ENCODE measurements around the gene ACTC1. TPM values are rescaled to one million over a fixed set of nuclear protein-coding genes. Genes with fewer than 3 reads are reported as not detected.
"Not testable (repeated sequence)": the region's sequence is repeated elsewhere in the genome, so short reads cannot be mapped to it uniquely, and the experiment has no call there.

ACTC1 gene
- total RNA-seq, 2 experiments from 2014 or later, result not detected

DNA sequence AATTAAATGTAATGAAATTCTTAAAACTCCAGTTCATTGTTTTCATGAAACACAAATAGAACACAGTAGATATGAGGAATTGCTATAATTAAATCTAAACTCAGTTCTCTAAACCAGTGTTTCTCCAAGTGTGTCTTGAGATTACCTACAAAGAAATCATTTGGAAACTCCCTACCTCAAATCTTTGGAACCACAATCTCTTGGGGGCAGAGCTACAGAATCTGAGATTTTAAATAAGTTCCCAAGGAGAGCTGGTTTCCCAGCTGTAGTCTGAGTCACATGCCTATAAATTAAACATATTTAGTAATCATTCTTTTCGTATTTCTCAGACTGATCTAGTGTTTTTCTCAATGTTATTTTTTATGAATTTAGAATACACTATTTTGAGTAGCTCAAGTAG lies 17.0 kb upstream of the ACTC1 start:
- Mint-ChIP-seq H3K36me3 (ENCODE audit: low read depth) (no peaks in the 10 kb centered on the region), H3K27ac (no peak overlapping the region)
- DNase-seq, result no peak

DNA sequence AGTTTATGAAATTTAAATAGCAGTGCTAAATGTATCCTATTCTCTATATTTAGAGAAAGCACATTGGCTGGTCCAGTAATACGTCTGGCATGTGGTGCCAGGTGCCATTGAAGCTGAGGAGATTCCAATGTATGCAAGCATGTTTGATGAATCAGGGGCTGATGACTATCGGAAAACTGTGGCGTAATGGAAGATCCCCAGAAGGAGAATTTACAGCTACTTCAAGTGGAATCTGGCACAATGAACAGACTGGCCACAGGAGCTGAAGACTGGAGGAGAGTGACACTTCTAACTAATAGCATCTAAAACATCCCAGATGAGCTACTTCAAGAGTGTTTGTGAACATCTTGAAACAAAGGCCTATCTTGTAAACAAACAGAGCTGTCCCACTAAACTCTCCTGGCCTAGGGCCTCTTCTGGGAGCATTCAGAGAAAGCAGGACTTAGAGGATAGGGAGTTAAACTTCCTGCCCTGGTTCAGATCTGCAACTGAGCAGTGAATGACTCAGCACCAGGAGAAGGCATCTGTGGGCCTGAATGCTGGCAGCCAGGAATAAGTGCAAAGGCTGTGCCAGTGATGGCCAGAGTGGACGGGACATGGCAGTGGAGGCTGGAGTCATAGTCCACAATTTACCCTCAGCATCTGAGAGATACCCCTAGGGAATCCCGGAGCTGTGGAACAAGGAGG lies 15.2 kb upstream of the ACTC1 start:
- H3K36me3 Mint-ChIP-seq (ENCODE audit: low read depth), result no peaks in the 10 kb centered on the region
- no peaks in the 10 kb centered on the region for H3K4me1 Mint-ChIP-seq (ENCODE audit: low read depth)
- no peak for DNase-seq
- H3K4me3 Mint-ChIP-seq, result no peak overlapping the region
- peaks cover 27% of the 10 kb centered on the region for H3K27me3 Mint-ChIP-seq (ENCODE audit: low read depth)
- no peak overlapping the region for H3K27ac Mint-ChIP-seq
- H3K9me3 Mint-ChIP-seq, result peaks cover 5% of the 10 kb centered on the region
- CTCF ChIA-PET, result no interaction called here
- intact Hi-C loops (cut with micrococcal nuclease), result no loop called here

More for the DNA sequence above, 17.0 kb upstream of the ACTC1 start:
- Mint-ChIP-seq H3K4me3 (no peak overlapping the region), H3K9me3 (no peaks in the 10 kb centered on the region), H3K27me3 (ENCODE audit: low read depth) (peaks cover 21% of the 10 kb centered on the region), H3K4me1 (ENCODE audit: low read depth) (no peaks in the 10 kb centered on the region)
- CTCF ChIA-PET, result no interaction called here
- intact Hi-C loops (cut with micrococcal nuclease), result no loop called here

DNA sequence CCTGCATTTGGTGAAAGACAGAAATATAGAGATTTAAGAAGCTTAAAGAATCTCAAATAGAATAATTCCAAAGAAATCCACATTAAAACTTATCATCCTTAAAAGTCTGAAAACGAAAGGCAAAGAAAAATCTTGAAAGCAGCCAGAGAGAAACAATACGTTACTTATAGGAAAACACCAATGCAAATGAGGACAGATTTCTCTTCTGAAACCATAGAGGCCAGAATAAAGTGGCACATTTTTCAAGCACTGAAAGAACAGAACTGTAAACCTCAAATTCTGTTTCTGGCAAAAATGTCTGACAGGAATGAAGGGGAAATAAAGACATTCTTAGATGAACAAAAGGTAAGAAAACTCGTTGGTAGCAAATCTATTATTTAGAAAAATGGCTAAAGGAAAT lies 13.8 kb upstream of the ACTC1 start:
- Mint-ChIP-seq H3K27ac (no peak overlapping the region), H3K36me3 (ENCODE audit: low read depth) (no peaks in the 10 kb centered on the region), H3K27me3 (ENCODE audit: low read depth) (peaks cover 30% of the 10 kb centered on the region), H3K4me3 (no peak overlapping the region), H3K4me1 (ENCODE audit: low read depth) (no peaks in the 10 kb centered on the region), H3K9me3 (peaks cover 5% of the 10 kb centered on the region)
- intact Hi-C loops (cut with micrococcal nuclease), result no loop called here
- CTCF ChIA-PET, result no interaction called here
- no peak for DNase-seq

DNA sequence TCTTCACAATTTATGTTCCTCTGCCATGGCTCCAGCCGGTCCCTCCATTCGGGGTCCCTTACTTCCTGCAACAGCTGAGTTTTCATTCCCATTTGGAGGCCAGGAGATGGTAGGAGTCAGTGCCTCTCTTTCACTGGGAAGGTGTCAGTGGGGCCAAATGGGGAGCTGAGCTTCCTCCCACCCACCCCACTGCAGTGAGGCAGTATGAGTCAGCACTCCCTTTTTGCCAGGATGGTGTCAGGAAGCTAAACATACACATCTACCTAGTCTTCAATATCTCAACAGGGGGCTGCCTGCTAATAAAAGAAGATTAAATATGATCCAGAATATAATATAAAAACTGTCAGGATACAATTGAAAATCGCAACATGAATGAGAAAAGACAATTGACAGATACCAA lies 12.7 kb upstream of the ACTC1 start:
- no peak for DNase-seq
- Mint-ChIP-seq H3K27ac (no peak overlapping the region), H3K27me3 (ENCODE audit: low read depth) (peaks cover 32% of the 10 kb centered on the region), H3K9me3 (peaks cover 5% of the 10 kb centered on the region), H3K4me1 (ENCODE audit: low read depth) (no peaks in the 10 kb centered on the region), H3K4me3 (no peak overlapping the region), H3K36me3 (ENCODE audit: low read depth) (no peaks in the 10 kb centered on the region)
- intact Hi-C loops (cut with micrococcal nuclease), result no loop called here
- CTCF ChIA-PET, result no interaction called here

DNA sequence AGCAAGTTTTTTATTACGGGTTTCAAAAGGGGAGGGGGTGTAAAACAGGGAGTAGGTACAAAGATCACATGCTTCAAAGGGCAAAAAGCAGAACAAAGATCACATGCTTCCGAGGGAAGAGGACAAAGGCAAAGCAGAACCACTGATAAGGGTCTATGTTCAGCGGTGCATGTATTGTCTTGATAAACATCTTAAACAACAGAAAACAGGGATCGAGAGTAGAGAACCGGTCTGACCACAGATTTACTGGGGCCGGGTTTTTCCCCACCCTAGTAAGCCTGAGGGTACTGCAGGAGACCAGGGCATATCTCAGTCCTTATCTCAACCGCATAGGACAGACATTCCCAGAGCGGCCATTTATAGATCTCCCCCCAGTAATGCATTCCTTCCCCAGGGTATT lies 11.9 kb upstream of the ACTC1 start:
- H3K4me1 Mint-ChIP-seq (ENCODE audit: low read depth); H3K9me3 Mint-ChIP-seq; H3K4me3 Mint-ChIP-seq; H3K36me3 Mint-ChIP-seq (ENCODE audit: low read depth); DNase-seq; intact Hi-C loops (cut with micrococcal nuclease); H3K27ac Mint-ChIP-seq: not testable (repeated sequence)
- CTCF ChIA-PET, result interaction anchor here (1.0 kb wide), 1 partner anchor 697 kb away, joined by 3 read pairs; no protein-coding TSS in a partner anchor
- H3K27me3 Mint-ChIP-seq (ENCODE audit: low read depth), result peaks cover 30% of the 10 kb centered on the region

DNA sequence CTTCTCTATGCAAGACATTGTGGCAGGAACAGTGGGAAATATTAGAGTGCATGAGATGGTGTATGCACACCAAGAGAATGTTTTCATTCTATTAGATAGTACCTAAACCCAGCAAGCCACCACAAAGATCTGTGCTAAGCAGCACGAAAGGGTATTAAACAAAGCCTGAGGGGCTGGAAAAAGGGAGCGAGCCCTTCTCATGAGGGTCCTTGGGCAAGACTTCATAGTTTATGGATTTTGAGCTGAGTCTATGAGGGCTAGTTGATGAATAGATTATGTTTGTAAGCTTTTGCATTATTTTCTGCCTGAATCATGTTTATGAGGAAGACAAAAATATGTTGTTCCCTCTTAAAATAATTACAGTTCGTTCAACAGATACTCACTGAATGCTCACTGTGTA lies 9.4 kb upstream of the ACTC1 start:
- H3K27ac Mint-ChIP-seq, result no peak overlapping the region
- CTCF ChIA-PET, result no interaction called here
- no peak overlapping the region for H3K4me3 Mint-ChIP-seq
- DNase-seq, result no peak
- intact Hi-C loops (cut with micrococcal nuclease), result no loop called here
- H3K4me1 Mint-ChIP-seq (ENCODE audit: low read depth), result no peaks in the 10 kb centered on the region
- H3K27me3 Mint-ChIP-seq (ENCODE audit: low read depth), result peaks cover 21% of the 10 kb centered on the region
- no peaks in the 10 kb centered on the region for H3K36me3 Mint-ChIP-seq (ENCODE audit: low read depth)
- peaks cover 5% of the 10 kb centered on the region for H3K9me3 Mint-ChIP-seq

DNA sequence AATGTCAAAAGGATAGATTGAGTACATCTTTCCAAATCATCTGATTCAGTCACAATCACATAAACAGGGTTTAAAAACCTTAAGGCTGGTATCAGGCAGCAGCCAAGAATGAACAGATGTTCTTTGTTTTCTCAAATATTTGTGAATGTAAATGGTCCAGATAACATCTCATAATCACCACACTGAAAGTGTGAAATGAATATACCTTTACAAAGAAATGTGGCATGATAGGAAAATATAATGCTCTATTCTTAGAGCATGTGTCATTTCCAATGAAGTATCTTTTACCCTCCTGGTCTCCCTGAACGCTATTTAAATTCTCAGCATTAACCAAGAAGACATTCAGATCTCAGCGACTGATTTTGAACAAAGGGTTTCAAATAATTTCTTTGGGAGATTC lies 8.8 kb upstream of the ACTC1 start:
- no peaks in the 10 kb centered on the region for H3K4me1 Mint-ChIP-seq (ENCODE audit: low read depth)
- H3K27me3 Mint-ChIP-seq (ENCODE audit: low read depth), result peaks cover 23% of the 10 kb centered on the region
- DNase-seq, result no peak
- no peak overlapping the region for H3K27ac Mint-ChIP-seq
- intact Hi-C loops (cut with micrococcal nuclease), result no loop called here
- CTCF ChIA-PET, result no interaction called here
- H3K36me3 Mint-ChIP-seq (ENCODE audit: low read depth), result no peaks in the 10 kb centered on the region
- H3K4me3 Mint-ChIP-seq, result no peak overlapping the region
- H3K9me3 Mint-ChIP-seq, result peaks cover 5% of the 10 kb centered on the region

DNA sequence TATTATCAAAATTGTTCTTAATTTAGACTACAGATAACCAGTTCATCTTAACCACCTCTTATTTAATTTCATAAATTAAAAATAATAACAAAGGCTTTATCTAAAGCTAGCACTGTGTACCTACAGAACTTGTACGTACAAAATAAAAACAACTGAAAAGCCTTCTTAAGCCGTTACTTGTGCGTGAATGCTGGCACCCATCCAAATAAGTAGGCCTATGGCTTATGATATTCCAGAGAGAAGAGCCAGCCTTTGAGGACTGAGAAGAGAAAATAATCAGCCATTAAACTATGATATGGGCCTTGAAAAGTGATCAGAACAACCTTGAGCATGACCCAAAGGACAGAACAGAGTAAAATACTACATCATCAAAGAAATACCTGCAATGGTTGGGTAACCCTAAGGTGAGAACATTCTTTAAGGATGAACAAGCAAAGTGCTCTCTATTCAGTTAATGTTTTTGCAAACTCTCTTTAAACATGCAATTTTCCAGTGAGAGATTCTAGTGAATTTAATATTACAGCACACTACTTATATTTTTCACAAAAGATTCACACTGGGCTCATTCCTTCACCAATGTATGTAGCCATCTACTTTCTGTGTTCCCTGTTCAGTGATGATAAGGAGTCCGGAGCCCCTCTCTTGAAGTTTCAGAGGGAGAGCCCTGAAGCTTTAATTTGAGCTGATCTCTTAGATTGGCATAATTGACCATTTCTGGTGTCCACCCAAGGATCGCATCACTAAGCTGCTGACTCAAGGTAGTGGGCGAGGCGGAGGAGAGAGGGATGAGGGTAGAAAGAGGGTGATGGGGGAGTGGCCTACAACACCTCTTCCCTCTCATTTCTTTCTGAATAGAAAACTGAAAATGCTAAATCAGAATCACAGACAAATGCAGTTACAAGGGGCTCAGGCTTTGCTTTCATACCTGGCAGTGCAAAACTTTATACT lies 7.7 kb upstream of the ACTC1 start:
- no peak overlapping the region for H3K4me3 Mint-ChIP-seq
- no peaks in the 10 kb centered on the region for H3K36me3 Mint-ChIP-seq (ENCODE audit: low read depth)
- intact Hi-C loops (cut with micrococcal nuclease), result no loop called here
- no peaks in the 10 kb centered on the region for H3K4me1 Mint-ChIP-seq (ENCODE audit: low read depth)
- peaks cover 5% of the 10 kb centered on the region for H3K9me3 Mint-ChIP-seq
- H3K27ac Mint-ChIP-seq, result no peak overlapping the region
- peaks cover 27% of the 10 kb centered on the region for H3K27me3 Mint-ChIP-seq (ENCODE audit: low read depth)
- DNase-seq, result no peak
- CTCF ChIA-PET, result no interaction called here

DNA sequence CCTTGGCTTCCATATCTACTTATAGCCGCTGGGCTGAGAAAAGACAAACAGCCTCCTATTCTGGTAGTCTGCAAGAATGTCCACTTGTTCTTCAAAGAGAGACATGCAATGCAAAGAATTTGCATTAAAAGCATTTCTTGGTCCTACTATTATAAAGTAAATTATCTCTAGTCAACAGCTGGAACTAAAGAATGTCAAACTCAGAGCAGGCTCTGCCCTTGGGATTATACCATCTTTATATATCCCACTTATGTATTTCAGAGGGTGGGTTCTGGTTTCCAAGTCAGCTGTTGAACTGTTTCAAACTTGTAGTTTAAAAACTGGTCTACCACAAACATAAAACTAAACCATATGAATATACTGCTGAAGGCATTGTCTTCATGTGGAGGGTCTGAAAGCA lies 7.0 kb upstream of the ACTC1 start:
- H3K4me3 Mint-ChIP-seq, result no peak overlapping the region
- DNase-seq, result no peak
- no peaks in the 10 kb centered on the region for H3K36me3 Mint-ChIP-seq (ENCODE audit: low read depth)
- intact Hi-C loops (cut with micrococcal nuclease), result no loop called here
- peaks cover 30% of the 10 kb centered on the region for H3K27me3 Mint-ChIP-seq (ENCODE audit: low read depth)
- no peaks in the 10 kb centered on the region for H3K4me1 Mint-ChIP-seq (ENCODE audit: low read depth)
- no peak overlapping the region for H3K27ac Mint-ChIP-seq
- peaks cover 5% of the 10 kb centered on the region for H3K9me3 Mint-ChIP-seq
- CTCF ChIA-PET, result no interaction called here

DNA sequence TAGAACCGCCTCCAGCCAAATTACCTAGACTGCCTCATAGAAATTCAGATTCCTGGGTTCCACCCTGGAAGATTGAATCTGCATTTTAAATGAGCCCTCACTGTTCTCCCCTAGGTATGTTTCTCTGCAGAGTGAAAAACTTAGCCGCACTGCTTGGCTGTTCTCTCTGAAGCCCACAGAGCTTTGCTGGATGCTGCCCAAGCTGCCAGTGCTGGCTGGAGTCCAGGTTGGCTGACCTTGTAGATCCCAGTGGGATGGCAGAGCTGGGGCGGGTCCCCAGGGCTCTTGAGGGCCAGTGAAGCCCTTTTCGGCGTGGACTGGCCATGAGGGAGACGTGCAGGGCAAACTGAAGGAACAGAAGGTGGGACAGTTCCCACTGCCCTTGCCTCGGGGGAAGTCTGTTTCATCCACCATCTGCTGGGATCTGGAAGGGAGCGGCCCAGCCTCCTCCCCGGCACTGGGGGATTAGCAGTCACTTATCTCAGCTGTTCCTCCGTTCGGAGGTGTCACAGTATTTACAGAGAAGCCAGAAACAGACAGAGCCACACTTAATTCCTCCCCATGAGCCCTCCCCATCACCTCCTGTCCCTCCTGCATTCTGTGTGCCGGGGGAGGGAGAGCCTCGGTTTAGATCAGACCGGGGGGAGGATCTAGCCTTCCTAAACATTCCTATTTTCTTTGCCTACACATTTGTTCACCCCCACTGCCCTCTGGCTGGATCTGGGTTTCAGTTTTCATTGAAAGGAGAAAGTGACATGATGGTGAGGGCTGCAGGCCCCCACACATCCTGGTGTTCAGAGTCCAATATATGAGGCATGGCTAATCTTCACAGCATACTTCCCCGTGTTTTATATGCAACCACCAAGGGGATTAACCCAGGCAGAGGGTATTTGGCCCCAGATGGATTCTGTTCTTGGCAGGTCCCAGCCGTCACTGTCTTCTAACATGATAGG lies 4.1 kb upstream of the ACTC1 start:
- Mint-ChIP-seq H3K9me3 (no peaks in the 10 kb centered on the region), H3K4me3 (no peak overlapping the region), H3K4me1 (ENCODE audit: low read depth) (peaks cover 2% of the 10 kb centered on the region), H3K36me3 (ENCODE audit: low read depth) (no peaks in the 10 kb centered on the region), H3K27ac (no peak overlapping the region), H3K27me3 (ENCODE audit: low read depth) (peaks cover 46% of the 10 kb centered on the region)
- CTCF ChIA-PET, result no interaction called here
- intact Hi-C loops (cut with micrococcal nuclease), result no loop called here
- no peak for DNase-seq

DNA sequence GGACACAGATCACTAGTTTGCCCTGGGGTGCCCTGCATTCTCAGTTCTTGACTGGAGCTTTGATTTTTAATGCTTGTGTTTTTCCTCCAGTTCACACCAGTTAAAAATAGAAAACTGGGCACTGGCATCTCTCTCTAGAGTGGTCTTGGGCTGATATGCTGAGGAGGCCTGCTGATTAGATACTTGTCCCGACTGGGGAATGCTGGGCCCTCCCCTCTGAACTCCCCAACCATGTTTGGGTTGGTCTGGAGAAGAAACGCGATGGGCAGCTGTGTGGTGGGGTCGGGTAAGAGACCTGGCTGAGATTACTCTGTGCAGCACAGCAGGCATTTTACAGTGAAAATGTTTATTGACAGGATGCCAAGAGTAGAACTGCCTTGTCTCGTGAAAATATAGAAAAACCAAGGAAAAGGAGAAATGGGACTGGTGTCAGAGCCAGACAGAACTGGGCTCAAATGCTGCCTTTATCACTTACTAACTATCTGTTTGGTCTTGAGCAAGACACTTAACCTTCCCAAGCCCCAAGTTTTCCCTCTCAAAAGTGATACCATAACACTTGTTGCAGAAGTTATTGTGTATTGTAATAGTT lies 1.6 kb upstream of the ACTC1 start:
- Mint-ChIP-seq H3K4me3 (no peak overlapping the region), H3K36me3 (ENCODE audit: low read depth) (no peaks in the 10 kb centered on the region), H3K9me3 (no peaks in the 10 kb centered on the region), H3K27ac (no peak overlapping the region), H3K4me1 (ENCODE audit: low read depth) (peaks cover 2% of the 10 kb centered on the region), H3K27me3 (ENCODE audit: low read depth) (peaks cover 61% of the 10 kb centered on the region)
- DNase-seq, result no peak
- intact Hi-C loops (cut with micrococcal nuclease), result no loop called here
- CTCF ChIA-PET, result no interaction called here

DNA sequence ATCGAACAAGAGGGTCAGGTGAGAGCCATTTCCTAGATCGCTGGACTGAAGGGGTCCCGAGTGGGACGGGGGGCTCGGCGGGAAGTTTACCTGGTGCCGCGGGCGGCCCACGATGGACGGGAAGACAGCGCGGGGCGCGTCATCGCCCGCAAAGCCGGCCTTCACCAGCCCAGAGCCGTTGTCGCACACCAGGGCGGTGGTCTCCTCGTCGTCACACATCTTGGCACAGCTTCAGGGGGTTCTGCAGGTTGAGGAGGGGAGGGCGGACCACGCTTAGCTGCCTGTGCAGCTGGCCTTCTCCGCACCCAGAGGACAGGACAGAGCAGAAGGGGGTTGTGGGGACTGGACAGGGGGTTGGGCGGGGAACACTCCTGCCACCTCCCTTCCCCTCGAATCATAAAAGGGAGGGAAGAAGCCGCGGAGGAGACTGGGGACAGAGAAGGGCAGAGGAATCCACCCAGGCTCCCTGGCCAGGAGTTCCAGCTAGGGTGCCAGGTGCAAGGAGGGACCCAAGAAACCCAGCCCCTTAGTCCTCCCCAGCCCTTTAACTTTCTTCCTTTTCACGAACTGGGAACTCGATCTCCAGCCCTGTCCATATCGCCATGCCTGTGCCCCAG lies 651 bp downstream of the ACTC1 start:
- no peaks in the 10 kb centered on the region for H3K9me3 Mint-ChIP-seq

More for the DNA sequence above, 651 bp downstream of the ACTC1 start:
- Mint-ChIP-seq H3K36me3 (ENCODE audit: low read depth) (no peaks in the 10 kb centered on the region), H3K4me3 (no peak overlapping the region), H3K27ac (no peak overlapping the region), H3K4me1 (ENCODE audit: low read depth) (peaks cover 2% of the 10 kb centered on the region), H3K27me3 (ENCODE audit: low read depth) (peaks cover 64% of the 10 kb centered on the region)
- DNase-seq, result no peak
- CTCF ChIA-PET, result no interaction called here
- intact Hi-C loops (cut with micrococcal nuclease), result no loop called here
